Measurements from ENCODE around the gene TRIO. TPM values are rescaled to one million over a fixed set of nuclear protein-coding genes. Genes with fewer than 3 reads are reported as not detected.

The TRIO gene
- total and polyA plus RNA-seq, 8 donors, result 84.4 to 151 (median 93.7) TPM

GRCh38 chr5:14295610-14296009, 152.5 kb downstream of the TRIO start:
- no peaks in the 10 kb centered on the region for H3K9me3 ChIP-seq
- intact Hi-C loops (cut with DNase I), result no loop called here
- ATAC-seq (no peak), DNase-seq (no peak)
- no peaks in the 10 kb centered on the region for H3K27me3 ChIP-seq
- no peak overlapping the region for H3K4me3 ChIP-seq
- no peak for TF ChIP-seq CTCF (IDR thresholded peaks at IDR 0.05)
- H3K4me1 ChIP-seq, result no peaks in the 10 kb centered on the region
- H3K27ac ChIP-seq, result no peak overlapping the region
- peaks cover 0 to 70% of the 10 kb centered on the region in 2 donors for H3K36me3 ChIP-seq

- no peak for ATAC-seq
- Histone ChIP-seq H3K9me3 (no peaks in the 10 kb centered on the region), H3K27me3 (no peaks in the 10 kb centered on the region), H3K36me3 (peaks cover 0 to 63% of the 10 kb centered on the region in 2 donors), H3K4me3 (no peak overlapping the region), H3K4me1 (no peaks in the 10 kb centered on the region), H3K27ac (no peak overlapping the region)
- TF ChIP-seq CTCF (IDR thresholded peaks at IDR 0.05), result no peak
- intact Hi-C loops (cut with DNase I), result no loop called here
- no peak for DNase-seq
Observed at GRCh38 chr5:14296533-14297331, 153.6 kb downstream of the TRIO start.

GRCh38 chr5:14297697-14298096, 154.6 kb downstream of the TRIO start:
- no peak overlapping the region for H3K27ac ChIP-seq
- H3K36me3 ChIP-seq, result peaks cover 0 to 58% of the 10 kb centered on the region in 2 donors
- H3K9me3 ChIP-seq, result no peaks in the 10 kb centered on the region
- intact Hi-C loops (cut with DNase I), result no loop called here
- TF ChIP-seq CTCF (IDR thresholded peaks at IDR 0.05), result no peak
- ATAC-seq, result no peak
- H3K4me1 ChIP-seq, result no peaks in the 10 kb centered on the region
- H3K4me3 ChIP-seq, result no peak overlapping the region
- H3K27me3 ChIP-seq, result no peaks in the 10 kb centered on the region
- DNase-seq, result no peak

- peak in 2 of 4 donors; percentile 56 to 74 for DNase-seq
- no peaks in the 10 kb centered on the region for H3K9me3 ChIP-seq
- H3K4me3 ChIP-seq, result no peak overlapping the region
- ATAC-seq, result peak; percentile 49
- TF ChIP-seq CTCF (IDR thresholded peaks at IDR 0.05), result no peak
- H3K36me3 ChIP-seq, result peaks cover 0 to 52% of the 10 kb centered on the region in 2 donors
- H3K27me3 ChIP-seq, result no peaks in the 10 kb centered on the region
- H3K4me1 ChIP-seq, result no peaks in the 10 kb centered on the region
- intact Hi-C loops (cut with DNase I), result no loop called here
- H3K27ac ChIP-seq, result no peak overlapping the region
Observed at GRCh38 chr5:14298126-14298847, 155.1 kb downstream of the TRIO start.

GRCh38 chr5:14299666-14300065, 156.5 kb downstream of the TRIO start:
- intact Hi-C loops (cut with DNase I), result no loop called here
- ATAC-seq (no peak), DNase-seq (no peak)
- H3K27me3 ChIP-seq, result no peaks in the 10 kb centered on the region
- no peak for TF ChIP-seq CTCF (IDR thresholded peaks at IDR 0.05)
- no peaks in the 10 kb centered on the region for H3K9me3 ChIP-seq
- no peaks in the 10 kb centered on the region for H3K4me1 ChIP-seq
- no peak overlapping the region for H3K27ac ChIP-seq
- H3K36me3 ChIP-seq, result peaks cover 0 to 47% of the 10 kb centered on the region in 2 donors
- H3K4me3 ChIP-seq, result no peak overlapping the region

Data from left lung (tissue), 10 donors.